ENCODE data around the gene BMAL1. TPM values are rescaled to one million over a fixed set of nuclear protein-coding genes. Genes with fewer than 3 reads are reported as not detected.
A peak's percentile ranks its signal among the peaks of the same experiment; 100 is the strongest.

Gene BMAL1
- total and polyA plus RNA-seq, 7 donors, result 7.4 to 35.4 (median 28.2) TPM

DNA sequence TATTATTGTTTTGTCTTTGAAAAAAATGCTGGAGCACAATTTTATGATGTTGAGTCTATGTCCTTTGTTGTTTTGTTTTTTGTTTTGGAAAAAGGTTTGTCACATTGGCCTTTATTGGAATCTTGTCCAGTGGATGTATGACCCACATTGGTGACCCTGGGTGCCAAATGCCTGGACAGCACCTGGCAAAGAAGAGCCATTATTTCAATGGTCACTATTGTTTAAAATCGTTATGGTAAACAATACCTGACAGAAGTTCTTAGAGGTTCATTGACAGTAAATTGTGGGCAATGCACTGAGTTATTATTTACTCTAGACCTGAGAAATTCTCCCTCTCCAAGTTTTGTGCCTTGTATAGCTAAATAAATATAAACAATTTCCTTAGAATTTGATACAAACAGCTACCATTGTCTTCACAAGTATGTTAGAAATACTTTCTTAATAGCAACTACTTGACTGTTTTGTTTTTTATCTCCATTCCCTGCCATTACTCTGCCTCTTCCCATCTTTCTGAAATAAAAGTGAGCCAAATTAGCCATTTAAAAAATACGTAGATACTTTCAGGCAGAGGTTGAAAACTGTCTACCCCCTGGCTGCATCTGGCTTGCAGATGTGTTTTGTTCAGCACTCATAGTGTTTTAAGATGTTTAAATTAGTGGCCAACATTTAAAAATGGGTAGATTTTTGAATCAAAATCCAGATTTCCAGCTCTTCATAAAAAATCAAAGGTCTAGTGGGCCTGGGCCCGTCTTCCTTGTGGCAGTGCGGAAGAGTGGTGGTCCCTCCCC lies 39.9 kb downstream of the BMAL1 start:
- intact Hi-C loops (cut with DNase I), result no loop called here

DNA sequence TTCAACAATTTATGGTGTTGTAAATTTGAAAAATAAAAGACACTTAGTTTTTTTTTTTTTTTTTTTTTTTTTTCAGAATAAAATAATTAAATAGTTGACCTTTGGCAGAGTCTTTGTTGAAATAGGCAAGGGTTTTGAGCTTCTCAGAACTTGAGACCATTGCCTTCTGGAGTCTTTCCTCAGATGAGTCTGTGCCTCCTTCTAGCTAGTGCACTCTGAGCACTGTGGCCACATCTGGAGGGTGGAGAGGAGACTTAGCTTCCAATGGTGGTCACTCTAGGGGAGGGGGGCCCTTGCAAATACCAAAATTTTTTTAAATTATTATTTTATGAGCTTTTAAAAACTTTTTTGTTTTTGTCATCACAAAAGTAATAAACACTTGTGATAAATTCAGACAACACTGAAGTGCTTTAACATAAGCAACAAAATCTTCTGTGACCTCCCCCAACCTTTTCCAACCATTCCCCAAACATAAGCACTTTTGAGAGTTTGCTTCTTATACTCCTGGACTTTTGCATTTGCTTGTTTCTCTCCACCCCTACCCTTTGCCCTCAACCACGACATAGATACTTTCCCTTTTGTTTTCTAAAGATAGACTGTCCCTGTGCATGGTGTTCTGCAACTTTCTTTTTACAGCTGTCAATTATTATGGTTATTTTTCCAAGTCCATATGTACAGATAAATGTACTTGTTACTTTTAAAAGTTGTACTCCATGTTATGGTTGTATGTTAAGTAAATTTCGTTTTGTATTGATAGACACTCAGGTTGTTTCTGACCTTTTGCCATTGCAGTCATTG lies 41.1 kb downstream of the BMAL1 start:
- Histone ChIP-seq H3K36me3 (ENCODE audit: insufficient read depth in 1 of 2, low read depth in 1 of 2) (peaks cover 0 to 5% of the 10 kb centered on the region in 2 donors), H3K4me1 (peaks cover 61% of the 10 kb centered on the region), H3K4me3 (no peak overlapping the region), H3K9me3 (no peaks in the 10 kb centered on the region), H3K27me3 (ENCODE audit: insufficient read depth in 3 of 3, low read length in 2 of 3) (no peaks in the 10 kb centered on the region), H3K27ac (peak overlapping the region; percentile 30)
- TF ChIP-seq, protein P1, sequence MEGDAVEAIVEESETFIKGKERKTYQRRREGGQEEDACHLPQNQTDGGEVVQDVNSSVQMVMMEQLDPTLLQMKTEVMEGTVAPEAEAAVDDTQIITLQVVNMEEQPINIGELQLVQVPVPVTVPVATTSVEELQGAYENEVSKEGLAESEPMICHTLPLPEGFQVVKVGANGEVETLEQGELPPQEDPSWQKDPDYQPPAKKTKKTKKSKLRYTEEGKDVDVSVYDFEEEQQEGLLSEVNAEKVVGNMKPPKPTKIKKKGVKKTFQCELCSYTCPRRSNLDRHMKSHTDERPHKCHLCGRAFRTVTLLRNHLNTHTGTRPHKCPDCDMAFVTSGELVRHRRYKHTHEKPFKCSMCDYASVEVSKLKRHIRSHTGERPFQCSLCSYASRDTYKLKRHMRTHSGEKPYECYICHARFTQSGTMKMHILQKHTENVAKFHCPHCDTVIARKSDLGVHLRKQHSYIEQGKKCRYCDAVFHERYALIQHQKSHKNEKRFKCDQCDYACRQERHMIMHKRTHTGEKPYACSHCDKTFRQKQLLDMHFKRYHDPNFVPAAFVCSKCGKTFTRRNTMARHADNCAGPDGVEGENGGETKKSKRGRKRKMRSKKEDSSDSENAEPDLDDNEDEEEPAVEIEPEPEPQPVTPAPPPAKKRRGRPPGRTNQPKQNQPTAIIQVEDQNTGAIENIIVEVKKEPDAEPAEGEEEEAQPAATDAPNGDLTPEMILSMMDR (IDR thresholded peaks at IDR 0.05), result no peak
- intact Hi-C loops (cut with DNase I), result no loop called here
- DNase-seq (no peak), ATAC-seq (peak in 2 of 4 donors; percentile 51 to 61)
- WGBS, 3 donors, result 27 to 42% (median 35%) methylated on average over 2 of the region's 2 CpGs

More for the DNA sequence above, 39.9 kb downstream of the BMAL1 start:
- Histone ChIP-seq H3K9me3 (no peaks in the 10 kb centered on the region), H3K27ac (peak overlapping the region; percentile 30), H3K4me3 (no peak overlapping the region), H3K27me3 (ENCODE audit: insufficient read depth in 3 of 3, low read length in 2 of 3) (no peaks in the 10 kb centered on the region), H3K4me1 (peaks cover 67% of the 10 kb centered on the region), H3K36me3 (ENCODE audit: insufficient read depth in 1 of 2, low read depth in 1 of 2) (peaks cover 0 to 5% of the 10 kb centered on the region in 2 donors)
- DNase-seq (no peak), ATAC-seq (no peak)
- WGBS, 3 donors, result 72 to 81% (median 74%) methylated on average over 4 of the region's 4 CpGs
- TF ChIP-seq, protein P1 (IDR thresholded peaks at IDR 0.05), result no peak

DNA sequence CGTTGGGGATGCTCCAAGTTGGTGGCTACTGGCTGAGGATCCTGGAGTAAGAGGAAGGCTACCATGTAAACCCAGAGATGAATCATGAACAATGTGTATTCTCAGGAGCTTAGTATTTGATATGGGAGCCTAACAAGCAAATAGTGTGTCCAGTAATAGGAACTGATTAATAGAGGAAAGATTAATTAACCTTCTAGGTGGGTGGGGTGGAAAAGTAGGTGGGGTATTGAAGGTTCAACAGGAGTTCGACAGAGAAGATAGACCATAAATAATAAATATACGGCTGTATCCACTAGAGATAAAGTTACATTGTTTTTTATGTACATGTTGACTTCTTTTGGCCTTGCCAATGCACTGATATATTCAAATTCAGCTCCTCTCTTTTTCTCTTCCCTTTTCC lies 43.1 kb downstream of the BMAL1 start:
- 86 to 96% (median 89%) methylated on average over 3 of the region's 3 CpGs for WGBS, 3 donors
- H3K36me3 ChIP-seq (ENCODE audit: insufficient read depth in 1 of 2, low read depth in 1 of 2), result peaks cover 0 to 5% of the 10 kb centered on the region in 2 donors
- no peak overlapping the region for H3K4me3 ChIP-seq
- no peaks in the 10 kb centered on the region for H3K27me3 ChIP-seq (ENCODE audit: insufficient read depth in 3 of 3, low read length in 2 of 3)
- ATAC-seq, result no peak
- no peak overlapping the region for H3K27ac ChIP-seq
- TF ChIP-seq, protein P1 (IDR thresholded peaks at IDR 0.05), result no peak
- DNase-seq, result no peak
- peaks cover 61% of the 10 kb centered on the region for H3K4me1 ChIP-seq
- no peaks in the 10 kb centered on the region for H3K9me3 ChIP-seq
- intact Hi-C loops (cut with DNase I), result no loop called here

DNA sequence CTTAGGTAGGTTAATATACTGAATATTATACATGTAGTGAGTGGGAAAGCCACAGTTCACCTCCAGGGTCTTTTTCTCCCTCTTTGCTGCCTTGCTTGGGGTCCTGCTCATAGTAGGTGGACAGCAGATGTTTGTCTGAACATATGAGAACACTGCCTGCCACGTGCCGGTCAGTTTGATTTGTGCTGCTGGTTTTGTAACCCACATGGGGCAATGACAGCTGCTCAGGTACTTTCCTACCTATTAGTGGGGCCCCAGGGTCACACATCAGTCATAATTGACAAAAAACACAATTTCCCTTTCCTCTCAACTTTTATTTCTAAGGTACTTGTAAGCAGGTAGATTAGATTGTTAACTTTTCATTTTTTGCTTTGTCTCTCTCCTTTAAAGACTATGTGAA lies 43.8 kb downstream of the BMAL1 start:
- Histone ChIP-seq H3K4me3 (no peak overlapping the region), H3K4me1 (peaks cover 54% of the 10 kb centered on the region), H3K27ac (no peak overlapping the region), H3K27me3 (ENCODE audit: insufficient read depth in 3 of 3, low read length in 2 of 3) (no peaks in the 10 kb centered on the region), H3K36me3 (ENCODE audit: insufficient read depth in 1 of 2, low read depth in 1 of 2) (peaks cover 0 to 5% of the 10 kb centered on the region in 2 donors), H3K9me3 (no peaks in the 10 kb centered on the region)
- DNase-seq, result no peak
- no peak for ATAC-seq
- WGBS, 3 donors, result 75 to 93% (median 81%) methylated on average over 2 of the region's 2 CpGs
- intact Hi-C loops (cut with DNase I), result no loop called here
- TF ChIP-seq, protein P1 (IDR thresholded peaks at IDR 0.05), result no peak
